Fibroblast of skin of right quadriceps (primary cell): ENCODE data around the gene SPATA18.

Experiments used
- DNase-seq: peaks from one replicate; pipeline ENCODE4 v3.0.0-alpha.2; 2013

SPATA18 gene

GRCh38 chr4:52051213-52051614 lies at the start of gene SPATA18:
TSS of gene SPATA18 (plus strand) at chr4:52051304. CDS start at chr4:52051705, 401 bp downstream.
- DNase-seq: no peak

GRCh38 chr4:52001616-52002015 lies 49.5 kb upstream of the SPATA18 start:
- DNase-seq: no peak

- no peak for DNase-seq
These were observed 46.7 kb upstream of the SPATA18 start for GRCh38 chr4:52004414-52004813.

GRCh38 chr4:52005604-52006273 lies 45.4 kb upstream of the SPATA18 start:
- no peak for DNase-seq

GRCh38 chr4:52006887-52007286 lies 44.2 kb upstream of the SPATA18 start:
- no peak for DNase-seq

- DNase-seq: no peak
These were observed 40.1 kb upstream of the SPATA18 start for GRCh38 chr4:52010986-52011385.

- no peak for DNase-seq
These were observed 38.5 kb upstream of the SPATA18 start for GRCh38 chr4:52012651-52013050.

- DNase-seq: no peak
These were observed 36.2 kb upstream of the SPATA18 start for GRCh38 chr4:52014903-52015302.

GRCh38 chr4:52015366-52015765 lies 35.7 kb upstream of the SPATA18 start:
- DNase-seq: peak; percentile 7

- DNase-seq: no peak
These were observed 34.1 kb upstream of the SPATA18 start for GRCh38 chr4:52016981-52017380.

- DNase-seq: no peak
These were observed 33.3 kb upstream of the SPATA18 start for GRCh38 chr4:52017814-52018213.

GRCh38 chr4:52019936-52020657 lies 31.0 kb upstream of the SPATA18 start, which contains the start of gene LRRC66:
TSS of gene LRRC66 (minus strand) at chr4:52020363. CDS start at chr4:52017613, 2,750 bp downstream.
- DNase-seq: no peak

GRCh38 chr4:52028970-52029369 lies 22.1 kb upstream of the SPATA18 start:
- peak; percentile 67 for DNase-seq

GRCh38 chr4:52032005-52032404 lies 19.1 kb upstream of the SPATA18 start:
- no peak for DNase-seq

- no peak for DNase-seq
These were observed 15.9 kb upstream of the SPATA18 start for GRCh38 chr4:52035190-52035589.

GRCh38 chr4:52036886-52037530 lies 14.1 kb upstream of the SPATA18 start:
- peak; percentile 23 for DNase-seq

- peak; percentile 23 for DNase-seq
These were observed 13.4 kb upstream of the SPATA18 start for GRCh38 chr4:52037689-52038102.

GRCh38 chr4:52038103-52038912 lies 12.8 kb upstream of the SPATA18 start, which contains the start of gene SGCB:
TSS of gene SGCB (minus strand) at chr4:52038299. CDS start at chr4:52038259, 40 bp downstream.
- DNase-seq: peak; percentile 60

GRCh38 chr4:52045028-52045427 lies 6.1 kb upstream of the SPATA18 start:
- DNase-seq: no peak

- DNase-seq: no peak
These were observed 1.8 kb upstream of the SPATA18 start for GRCh38 chr4:52049266-52049665.

- peak; percentile 78 for DNase-seq
These were observed 741 bp downstream of the SPATA18 start for GRCh38 chr4:52051615-52052474.

- DNase-seq: no peak
These were observed 1.3 kb downstream of the SPATA18 start for GRCh38 chr4:52052475-52052780.
